HG03575 (cell line): ENCODE measurements around the gene TMEM100.
"Not testable (repeated sequence)": the region's sequence is repeated elsewhere in the genome, so short reads cannot be mapped to it uniquely, and the experiment has no call there.

Experiments used
- ATAC-seq: cut with Tn5 transposase; IDR thresholded peaks from one replicate; pipeline ENCODE4 v1.9.1; 2021; ENCODE audit not compliant: unreplicated experiment, insufficient number of reproducible peaks, low FRiP score; ENCODE audit errors: extremely low read depth

Gene TMEM100

GRCh38 chr17:55693254-55694216, 29.1 kb downstream of the TMEM100 start:
- no peak for ATAC-seq

GRCh38 chr17:55692276-55692675, 30.4 kb downstream of the TMEM100 start:
- ATAC-seq: no peak

DNA sequence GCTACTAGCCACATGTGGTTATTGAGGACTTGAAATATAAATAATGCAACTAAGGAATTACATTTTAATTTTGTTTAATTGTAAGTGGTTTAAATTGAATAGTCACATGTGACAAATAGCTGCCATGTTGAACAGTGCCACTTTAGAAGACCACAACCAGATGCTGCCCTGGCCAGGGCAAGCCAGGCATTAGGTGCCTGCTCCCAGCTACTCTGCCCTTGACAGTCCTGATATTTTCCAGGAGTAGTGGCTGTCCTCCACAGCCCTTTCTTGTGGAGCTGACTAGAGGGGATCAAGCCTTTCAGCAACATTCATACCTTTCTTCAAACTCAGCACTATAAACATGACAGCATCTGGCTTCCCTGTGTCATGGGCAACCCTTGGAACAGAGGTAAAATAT, 31.0 kb downstream of the TMEM100 start:
- no peak for ATAC-seq

DNA sequence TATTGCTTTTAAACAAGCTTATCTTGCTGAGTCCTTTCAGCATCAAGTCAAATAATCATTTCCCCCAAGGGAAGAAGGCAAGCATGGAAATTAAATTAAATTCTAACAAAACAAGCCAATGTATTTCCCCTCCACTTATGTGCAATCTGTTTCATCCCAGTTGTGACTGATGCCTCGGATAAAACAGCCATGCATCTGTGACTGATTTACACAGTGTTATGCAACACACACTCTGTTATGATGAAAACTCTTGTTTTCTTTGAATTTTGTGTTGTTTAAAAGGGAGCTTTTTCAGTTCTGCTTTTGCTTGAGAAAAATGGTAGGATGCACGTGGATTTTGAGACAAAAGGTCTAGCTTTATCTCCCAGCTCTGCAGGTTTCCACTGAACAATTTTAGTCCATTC, 32.6 kb downstream of the TMEM100 start:
- ATAC-seq: no peak

- no peak for ATAC-seq
Measured at GRCh38 chr17:55689672-55690071, 33.0 kb downstream of the TMEM100 start.

DNA sequence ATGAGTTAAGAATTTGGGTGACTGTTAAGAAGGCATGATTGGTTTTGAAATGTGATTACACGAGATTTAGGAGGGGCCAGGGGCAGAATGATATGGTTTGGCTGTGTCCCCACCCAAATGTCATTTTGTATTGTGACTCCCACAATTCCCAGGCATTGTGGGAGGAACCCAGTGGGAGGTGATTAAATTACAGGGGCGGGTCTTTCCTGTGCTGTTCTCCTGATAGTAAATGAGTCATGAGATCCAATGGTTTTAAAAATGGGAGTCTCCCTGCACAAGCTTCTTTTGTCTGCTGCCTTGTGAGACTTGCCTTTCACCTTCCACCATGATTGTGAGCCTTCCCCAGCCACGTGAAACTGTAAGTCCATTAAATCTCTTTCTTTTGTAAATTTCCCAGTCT, 34.6 kb downstream of the TMEM100 start:
- ATAC-seq: no peak

DNA sequence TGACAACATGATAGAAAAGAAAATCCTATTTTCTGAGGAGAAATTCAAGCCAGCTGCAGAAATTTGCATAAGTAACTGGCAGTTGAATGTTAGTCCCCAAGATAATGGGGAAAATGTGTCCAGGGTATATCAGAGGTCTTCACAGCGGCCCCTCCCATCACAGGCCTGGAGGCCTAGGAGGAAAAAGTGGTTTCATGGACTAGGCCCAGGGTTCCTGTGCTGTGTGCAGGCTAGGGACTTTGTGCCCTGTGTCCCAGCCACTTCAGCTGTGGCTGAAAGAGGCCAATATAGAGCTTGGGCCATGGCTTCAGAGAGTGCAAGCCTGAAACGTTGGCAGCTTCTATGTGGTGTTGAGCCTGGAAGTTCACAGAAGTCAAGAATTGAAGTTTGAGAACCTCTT, 35.6 kb downstream of the TMEM100 start:
- no peak for ATAC-seq

GRCh38 chr17:55683550-55684315, 38.9 kb downstream of the TMEM100 start:
- no peak for ATAC-seq

DNA sequence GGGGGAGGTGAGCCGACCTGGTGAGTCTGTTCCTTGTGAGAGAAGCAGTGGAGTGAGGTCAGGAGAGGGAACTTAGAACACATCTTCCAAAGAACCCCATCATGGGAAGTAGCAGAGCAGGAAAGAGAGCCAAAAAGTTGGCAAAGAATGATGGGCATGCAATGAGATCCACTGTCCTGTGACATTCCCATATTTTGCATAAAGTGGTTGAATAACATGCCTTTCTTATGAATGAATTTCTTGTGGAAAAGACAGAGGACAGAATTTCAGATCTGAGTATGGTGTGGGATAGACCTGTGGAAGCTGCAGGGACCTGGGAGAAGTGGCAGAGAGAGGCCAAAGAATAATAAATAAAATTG, 41.3 kb downstream of the TMEM100 start:
- ATAC-seq: no peak

GRCh38 chr17:55680686-55681341, 41.9 kb downstream of the TMEM100 start:
- no peak for ATAC-seq

- ATAC-seq: no peak
Measured at GRCh38 chr17:55677446-55677845, 45.2 kb downstream of the TMEM100 start.

DNA sequence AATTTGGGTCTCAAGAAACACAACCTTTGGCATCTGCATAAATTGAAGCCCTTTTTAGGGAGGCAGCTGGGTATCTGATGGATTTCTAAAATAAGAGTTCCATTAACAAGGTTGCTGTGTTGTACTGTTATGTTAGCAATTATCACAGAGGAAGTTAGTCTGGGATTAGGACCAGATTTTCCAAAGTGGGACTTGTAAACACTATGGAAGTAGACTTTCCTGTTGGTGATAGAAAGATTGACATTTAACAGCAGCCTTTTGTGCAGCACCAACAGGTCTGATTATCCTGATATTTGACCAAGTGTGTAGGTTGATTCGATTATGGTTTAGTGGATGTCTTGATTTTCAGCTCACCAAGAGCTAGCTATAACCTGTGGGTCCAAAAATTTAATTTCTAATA, 46.4 kb downstream of the TMEM100 start:
- no peak for ATAC-seq

DNA sequence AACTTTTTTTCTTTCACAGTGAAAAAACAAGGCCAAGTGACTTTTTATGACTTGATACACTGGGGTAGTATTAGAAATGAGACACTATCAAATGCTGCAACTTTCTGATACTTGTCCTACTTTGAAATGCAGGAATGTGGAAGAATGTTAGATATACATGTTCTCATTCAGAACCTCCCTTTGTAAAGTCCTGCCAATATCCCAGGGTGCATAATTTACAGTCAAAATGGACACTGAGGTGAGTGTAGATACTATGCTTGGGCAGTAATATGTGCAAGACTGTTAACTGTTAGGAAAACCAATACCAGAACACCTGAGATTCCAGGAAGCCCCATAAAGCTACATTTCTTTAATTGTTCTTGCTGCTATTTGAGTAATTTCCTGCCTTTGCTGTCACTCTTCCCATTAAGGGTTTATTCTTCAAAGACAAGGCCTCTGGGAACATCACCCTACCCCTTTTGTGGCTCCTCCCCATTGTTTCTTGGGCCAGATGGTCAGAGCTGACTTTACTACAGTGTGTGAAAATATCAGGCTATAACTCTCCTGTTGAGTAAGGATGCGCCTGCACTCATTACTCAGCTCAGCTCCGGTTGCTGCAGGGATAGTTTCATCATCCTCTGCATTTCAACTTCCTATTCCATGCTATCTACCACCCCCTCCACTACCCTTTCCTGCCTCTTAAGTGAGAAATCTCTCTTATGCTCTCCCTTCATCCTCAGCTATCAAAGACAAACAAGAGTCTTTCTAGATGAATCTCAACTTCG, 48.7 kb downstream of the TMEM100 start:
- ATAC-seq: no peak

DNA sequence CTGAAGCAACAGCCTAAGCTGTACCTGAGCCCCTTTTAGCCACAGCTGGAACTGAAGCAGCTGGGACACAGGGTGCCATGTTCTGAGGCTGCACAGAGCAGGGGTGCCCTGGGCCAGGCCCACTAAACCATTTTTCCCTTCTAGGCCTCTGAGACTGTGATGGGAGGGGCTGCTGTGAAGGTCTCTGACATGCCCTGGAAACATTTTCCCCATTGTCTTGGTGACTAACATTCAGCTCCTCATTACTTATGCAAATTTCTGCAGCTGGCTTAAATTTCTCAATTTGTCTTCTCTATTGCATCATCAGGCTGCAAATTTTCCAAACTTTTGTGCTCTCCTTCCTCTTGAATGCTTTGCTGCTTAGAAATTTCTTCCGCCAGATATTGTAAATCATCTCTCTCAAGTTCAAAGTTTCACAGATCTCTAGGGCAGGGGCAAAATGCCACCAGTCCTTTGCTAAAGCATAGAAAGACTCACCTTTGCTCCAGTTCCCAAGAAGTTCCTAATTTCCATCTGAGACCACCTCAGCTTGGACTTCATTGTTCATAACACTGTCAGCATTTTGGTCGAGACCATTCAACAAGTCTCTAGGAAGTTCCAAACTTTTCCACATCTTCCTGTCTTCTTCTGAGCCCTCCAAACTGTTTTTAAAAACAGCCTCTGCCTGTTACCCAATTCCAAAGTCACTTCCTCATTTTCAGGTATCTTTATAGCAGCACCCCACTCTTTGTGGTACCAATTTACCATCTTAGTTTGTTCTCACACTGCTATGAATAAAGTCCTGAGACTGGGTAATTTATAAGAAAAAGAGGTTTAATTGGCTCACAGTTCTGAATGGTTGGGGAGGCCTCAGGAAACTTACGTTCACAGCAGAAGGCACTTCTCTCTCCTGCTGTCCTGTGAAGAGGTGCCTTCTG, 49.8 kb downstream of the TMEM100 start:
- no peak for ATAC-seq

GRCh38 chr17:55672010-55672409, 50.7 kb downstream of the TMEM100 start:
- not testable (repeated sequence) for ATAC-seq
